ENCODE measurements around the gene ZCCHC3.

DNA sequence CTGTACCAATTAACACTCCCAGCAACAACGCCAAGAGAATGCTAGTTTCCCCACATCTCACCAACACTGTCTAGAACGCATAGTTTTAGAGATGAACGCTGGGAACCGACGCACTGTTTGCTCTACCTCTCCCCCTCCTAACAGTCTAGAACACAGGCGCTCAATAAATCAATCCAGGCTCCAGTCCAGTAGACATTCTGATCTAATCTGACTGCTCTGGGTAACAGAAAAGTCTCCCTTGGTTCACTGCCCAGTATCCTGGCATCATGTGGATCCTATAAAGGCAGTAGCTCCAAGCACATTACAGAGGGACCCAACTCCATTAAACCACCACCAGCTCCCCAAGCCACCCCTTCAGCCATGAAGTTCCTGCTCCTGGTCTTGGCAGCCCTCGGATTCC, 40.0 kb upstream of the ZCCHC3 start, which contains the start of gene DEFB132:
- TF ChIP-seq, protein P1, sequence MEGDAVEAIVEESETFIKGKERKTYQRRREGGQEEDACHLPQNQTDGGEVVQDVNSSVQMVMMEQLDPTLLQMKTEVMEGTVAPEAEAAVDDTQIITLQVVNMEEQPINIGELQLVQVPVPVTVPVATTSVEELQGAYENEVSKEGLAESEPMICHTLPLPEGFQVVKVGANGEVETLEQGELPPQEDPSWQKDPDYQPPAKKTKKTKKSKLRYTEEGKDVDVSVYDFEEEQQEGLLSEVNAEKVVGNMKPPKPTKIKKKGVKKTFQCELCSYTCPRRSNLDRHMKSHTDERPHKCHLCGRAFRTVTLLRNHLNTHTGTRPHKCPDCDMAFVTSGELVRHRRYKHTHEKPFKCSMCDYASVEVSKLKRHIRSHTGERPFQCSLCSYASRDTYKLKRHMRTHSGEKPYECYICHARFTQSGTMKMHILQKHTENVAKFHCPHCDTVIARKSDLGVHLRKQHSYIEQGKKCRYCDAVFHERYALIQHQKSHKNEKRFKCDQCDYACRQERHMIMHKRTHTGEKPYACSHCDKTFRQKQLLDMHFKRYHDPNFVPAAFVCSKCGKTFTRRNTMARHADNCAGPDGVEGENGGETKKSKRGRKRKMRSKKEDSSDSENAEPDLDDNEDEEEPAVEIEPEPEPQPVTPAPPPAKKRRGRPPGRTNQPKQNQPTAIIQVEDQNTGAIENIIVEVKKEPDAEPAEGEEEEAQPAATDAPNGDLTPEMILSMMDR (IDR thresholded peaks at IDR 0.05): no peak
- TF ChIP-seq POLR2A (IDR thresholded peaks at IDR 0.05) (no peak), POLR2AphosphoS5 (IDR thresholded peaks at IDR 0.05) (no peak), EP300 (IDR thresholded peaks at IDR 0.05) (no peak)
